PC-3 (cell line): ENCODE data around the gene NEMP2. TPM values are rescaled to one million over a fixed set of nuclear protein-coding genes. Genes with fewer than 3 reads are reported as not detected.
A peak's percentile ranks its signal among the peaks of the same experiment; 100 is the strongest.

Experiments used
- ATAC-seq: fragments of 200-7000 bp; cut with Tn5 transposase; 2 replicates; pipeline ENCODE4 v1.9.1; 2020; ENCODE audit warnings: mild to moderate bottlenecking, moderate library complexity
- BruUV-seq: library from RNA; stranded (reverse); fragments of 400-500 nt; replicated peaks from 2 replicates; lab custom pipeline; 2021; lab: Mats Ljungman, UMichigan
- CTCF ChIA-PET: fragments of 300-600 bp; sonication (Branson Sonifier 250); formaldehyde crosslinking; loops from one replicate; lab custom pipeline; 2022; ENCODE audit warnings: antibody characterized with exemption; lab: Charles Lee
- POLR2A ChIA-PET: fragments of 300-600 bp; sonication (Branson Sonifier 250); formaldehyde crosslinking; loops from one replicate; lab custom pipeline; 2022; ENCODE audit warnings: antibody characterized with exemption; ENCODE audit not compliant: unreplicated experiment; lab: Charles Lee
- DNase-seq: peaks from one replicate; pipeline ENCODE4 v3.0.0-alpha.2; 2015
- H2AFZ ChIP-seq: fragments of 300-600 bp; sonication (generic); 2 replicates; pipeline ENCODE4 v1.6.0; 2016; ENCODE audit warnings: antibody characterized with exemption, low read length
- H3F3A ChIP-seq: fragments of 300-600 bp; sonication (generic); one replicate; pipeline ENCODE4 v1.6.0; 2017; ENCODE audit warnings: antibody characterized with exemption, low read length, control low read depth, mild to moderate bottlenecking; ENCODE audit not compliant: unreplicated experiment
- H3K27ac ChIP-seq: fragments of 300-600 bp; sonication (generic); 2 replicates; pipeline ENCODE4 v1.5.1; 2016; ENCODE audit warnings: mild to moderate bottlenecking, low read length
- H3K27me3 ChIP-seq: fragments of 300-600 bp; sonication (generic); 2 replicates; pipeline ENCODE4 v1.6.1; 2016; ENCODE audit warnings: low read length, mixed read lengths
- H3K36me3 ChIP-seq: fragments of 300-600 bp; sonication (generic); 2 replicates; pipeline ENCODE4 v1.6.1; 2016; ENCODE audit warnings: low read depth, mixed run types, low read length, mixed read lengths
- H3K4me1 ChIP-seq: fragments of 300-600 bp; sonication (generic); 2 replicates; pipeline ENCODE4 v1.5.1; 2016; ENCODE audit warnings: low read length; ENCODE audit not compliant: insufficient read depth
- H3K4me2 ChIP-seq: fragments of 300-600 bp; sonication (generic); 2 replicates; pipeline ENCODE4 v1.6.0; 2016; ENCODE audit warnings: low read length
- H3K4me3 ChIP-seq: fragments of 300-600 bp; sonication (generic); 2 replicates; pipeline ENCODE4 v1.5.1; 2016; ENCODE audit warnings: mild to moderate bottlenecking, low read length, mixed read lengths
- H3K79me2 ChIP-seq: fragments of 300-600 bp; sonication (generic); 2 replicates; pipeline ENCODE4 v1.6.1; 2017; ENCODE audit warnings: low read length, mixed read lengths
- H3K9ac ChIP-seq: fragments of 300-600 bp; sonication (generic); 2 replicates; pipeline ENCODE4 v1.6.0; 2016; ENCODE audit warnings: mild to moderate bottlenecking, low read length
- H3K9me2 ChIP-seq: fragments of 300-600 bp; sonication (generic); replicated peaks from 2 replicates; pipeline ENCODE4 v1.6.1; 2016; ENCODE audit warnings: mixed run types, low read length, mixed read lengths
- H3K9me3 ChIP-seq: fragments of 300-600 bp; sonication (generic); 2 replicates; pipeline ENCODE4 v1.6.1; 2016; ENCODE audit warnings: low read length, mixed read lengths
- H4K20me1 ChIP-seq: fragments of 300-600 bp; sonication (generic); 2 replicates; pipeline ENCODE4 v1.6.1; 2016; ENCODE audit warnings: low read length, mixed read lengths
- EZH2 ChIP-seq: fragments of 300-600 bp; sonication (generic); IDR thresholded peaks from one replicate; pipeline ENCODE4 v1.6.1; 2017; ENCODE audit warnings: antibody characterized with exemption, mild to moderate bottlenecking, low read length; ENCODE audit not compliant: unreplicated experiment
- EZH2phosphoT487 ChIP-seq: fragments of 300-600 bp; sonication (generic); IDR thresholded peaks from 2 replicates; pipeline ENCODE4 v1.6.1; 2018; ENCODE audit warnings: mild to moderate bottlenecking, antibody characterized with exemption, low read length, borderline replicate concordance
- intact Hi-C: fragments of 100-400 bp; cut with micrococcal nuclease; formaldehyde crosslinking; loops from 2 replicates; pipeline ENCODE4 v1.9.0; 2023
- total RNA-seq: library from RNA; depleted of rRNA; stranded (reverse); fragments of >200 nt; gene quantifications from 2 replicates; pipeline ENCODE4 v1.2.3, GENCODE V29; 2014
- TF ChIP-seq, protein P1 (sequence below): fragments of 300-600 bp; sonication (generic); conservative IDR thresholded peaks from 2 replicates; pipeline ENCODE4 v1.5.1; 2017; ENCODE audit warnings: antibody characterized with exemption, low read depth, mild to moderate bottlenecking, low read length

Gene NEMP2
- total RNA-seq, 1 experiment from 2014 or later, result 3.8 TPM

DNA sequence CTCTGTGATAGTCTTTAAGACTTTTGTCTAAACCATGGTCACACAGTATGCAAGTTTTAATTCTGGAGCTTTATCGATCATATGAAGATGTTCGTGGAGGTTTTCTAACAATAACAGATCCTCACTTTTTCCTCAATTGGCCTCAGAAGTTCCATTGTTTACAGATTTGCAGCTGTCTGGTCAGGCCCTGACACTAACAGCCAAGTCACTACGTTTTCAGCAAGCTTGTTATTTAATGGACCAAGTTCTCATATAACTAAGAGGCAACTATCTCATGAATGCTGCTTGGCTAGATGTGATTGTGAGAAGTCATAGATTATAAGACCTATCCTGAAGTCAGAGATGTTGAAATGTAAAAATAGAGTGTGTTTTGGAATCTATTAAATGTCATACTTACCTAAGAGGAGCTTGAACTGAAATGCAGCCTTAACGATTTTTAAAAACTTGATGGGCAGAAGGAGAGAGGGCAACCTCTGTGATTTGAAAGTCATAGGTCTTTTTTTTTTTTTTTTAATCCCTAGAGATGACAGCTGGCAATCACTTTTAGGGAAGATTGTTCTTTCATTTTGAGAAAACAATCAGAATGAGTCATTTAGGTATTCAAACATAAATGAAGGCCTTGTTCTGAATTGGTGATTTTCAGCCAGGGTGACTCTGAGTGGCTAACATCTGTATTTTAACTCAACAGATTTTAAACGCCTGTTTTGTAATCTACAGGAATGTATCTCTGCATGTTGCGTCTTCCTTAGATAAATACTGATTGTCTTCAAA lies 48.4 kb upstream of the NEMP2 start:
- ATAC-seq, result no peak

DNA sequence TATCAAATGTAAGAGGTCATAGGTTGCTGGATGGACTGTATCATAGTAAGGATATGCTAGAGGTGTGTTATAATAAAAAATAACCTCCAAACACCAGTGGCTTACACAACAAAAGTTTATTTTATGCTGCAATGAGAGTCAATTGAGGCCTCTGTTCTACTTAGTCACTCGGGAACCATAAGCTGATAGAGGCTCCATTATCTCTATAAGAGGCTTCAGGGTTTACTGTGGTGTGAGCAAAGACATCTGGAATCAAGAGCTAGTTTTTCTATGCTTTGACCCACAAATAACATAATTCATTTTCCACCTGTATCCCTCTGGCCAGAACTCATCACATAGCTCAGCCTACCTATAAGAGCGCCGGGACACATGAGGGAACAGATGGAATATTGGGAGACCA lies 47.5 kb upstream of the NEMP2 start:
- Histone ChIP-seq H3K4me1 (peaks cover 44% of the 10 kb centered on the region), H3K4me2 (no peak overlapping the region), H3K27me3 (no peaks in the 10 kb centered on the region), H4K20me1 (no peaks in the 10 kb centered on the region), H3K36me3 (no peaks in the 10 kb centered on the region), H3F3A (peaks cover 4% of the 10 kb centered on the region), H3K79me2 (no peaks in the 10 kb centered on the region), H3K9ac (no peak overlapping the region), H2AFZ (no peak overlapping the region), H3K27ac (no peak overlapping the region), H3K9me2 (no peaks in the 10 kb centered on the region), H3K4me3 (no peak overlapping the region), H3K9me3 (no peaks in the 10 kb centered on the region)
- POLR2A ChIA-PET, result no interaction called here
- intact Hi-C loops, result no loop called here
- TF ChIP-seq, protein P1, sequence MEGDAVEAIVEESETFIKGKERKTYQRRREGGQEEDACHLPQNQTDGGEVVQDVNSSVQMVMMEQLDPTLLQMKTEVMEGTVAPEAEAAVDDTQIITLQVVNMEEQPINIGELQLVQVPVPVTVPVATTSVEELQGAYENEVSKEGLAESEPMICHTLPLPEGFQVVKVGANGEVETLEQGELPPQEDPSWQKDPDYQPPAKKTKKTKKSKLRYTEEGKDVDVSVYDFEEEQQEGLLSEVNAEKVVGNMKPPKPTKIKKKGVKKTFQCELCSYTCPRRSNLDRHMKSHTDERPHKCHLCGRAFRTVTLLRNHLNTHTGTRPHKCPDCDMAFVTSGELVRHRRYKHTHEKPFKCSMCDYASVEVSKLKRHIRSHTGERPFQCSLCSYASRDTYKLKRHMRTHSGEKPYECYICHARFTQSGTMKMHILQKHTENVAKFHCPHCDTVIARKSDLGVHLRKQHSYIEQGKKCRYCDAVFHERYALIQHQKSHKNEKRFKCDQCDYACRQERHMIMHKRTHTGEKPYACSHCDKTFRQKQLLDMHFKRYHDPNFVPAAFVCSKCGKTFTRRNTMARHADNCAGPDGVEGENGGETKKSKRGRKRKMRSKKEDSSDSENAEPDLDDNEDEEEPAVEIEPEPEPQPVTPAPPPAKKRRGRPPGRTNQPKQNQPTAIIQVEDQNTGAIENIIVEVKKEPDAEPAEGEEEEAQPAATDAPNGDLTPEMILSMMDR, result no peak
- TF ChIP-seq EZH2 (no peak), EZH2phosphoT487 (no peak)
- no peak for ATAC-seq
- no peak for DNase-seq
- CTCF ChIA-PET, result no interaction called here
- BruUV-seq, result no TSS peak

More for the DNA sequence above, 48.4 kb upstream of the NEMP2 start:
- H3K27ac ChIP-seq, result peak overlapping the region; percentile 0; the same call in 1 of the 2 replicates
- peaks cover 4% of the 10 kb centered on the region for H3F3A ChIP-seq
- no peaks in the 10 kb centered on the region for H4K20me1 ChIP-seq
- no peak overlapping the region for H3K4me2 ChIP-seq
- H3K9me2 ChIP-seq, result no peaks in the 10 kb centered on the region
- TF ChIP-seq EZH2, result no peak
- TF ChIP-seq, protein P1, result no peak
- TF ChIP-seq EZH2phosphoT487, result no peak
- no peak overlapping the region for H3K4me3 ChIP-seq
- no peak for DNase-seq
- no peaks in the 10 kb centered on the region for H3K9me3 ChIP-seq
- CTCF ChIA-PET, result no interaction called here
- H2AFZ ChIP-seq, result no peak overlapping the region
- POLR2A ChIA-PET, result no interaction called here
- intact Hi-C loops, result no loop called here
- BruUV-seq, result no TSS peak
- H3K4me1 ChIP-seq, result peaks cover 46% of the 10 kb centered on the region
- H3K9ac ChIP-seq, result no peak overlapping the region
- no peaks in the 10 kb centered on the region for H3K36me3 ChIP-seq
- no peaks in the 10 kb centered on the region for H3K79me2 ChIP-seq
- no peaks in the 10 kb centered on the region for H3K27me3 ChIP-seq
